K562 treated with DMSO at 1 percent for 24 hours (cell line): ENCODE data around the gene SLC26A9. TPM values are rescaled to one million over a fixed set of nuclear protein-coding genes. Genes with fewer than 3 reads are reported as not detected.

ENCODE experiments used
- total RNA-seq: library from RNA; unstranded; fragments of 300-600 nt; gene quantifications from 2 replicates; pipeline ENCODE4 v1.2.3, GENCODE V29; 2022; ENCODE audit warnings: low read depth; ENCODE audit not compliant: insufficient read depth

Gene SLC26A9
- total RNA-seq: 0.06 and 0.21 TPM in 2 replicates

GRCh38 chr1:205943245-205943644, at the start of gene SLC26A9:
Gene SLC26A9, minus strand, starts transcription at chr1:205943456. Its CDS starts 7,636 bp downstream, at chr1:205935820.

Other genes with a start within 250 kb of the SLC26A9 start
- 351 and 592 TPM in 2 replicates for gene NUCKS1, start 193.3 kb downstream of the SLC26A9 start, total RNA-seq
- 16.5 and 16.8 TPM in 2 replicates for gene RAB29, start 168.0 kb downstream of the SLC26A9 start, total RNA-seq
- 9.5 and 10.8 TPM in 2 replicates for gene SLC41A1, start 130.3 kb downstream of the SLC26A9 start, total RNA-seq
- gene PM20D1, start 93.3 kb downstream of the SLC26A9 start, total RNA-seq: not detected in 2 replicates
- not detected in 2 replicates for gene RAB7B, start 59.9 kb upstream of the SLC26A9 start, total RNA-seq
- not detected in 2 replicates for gene CTSE, start 80.4 kb upstream of the SLC26A9 start, total RNA-seq
- gene RHEX, start 109.7 kb upstream of the SLC26A9 start, total RNA-seq: not detected in 2 replicates
- gene AVPR1B, start 173.9 kb upstream of the SLC26A9 start, total RNA-seq: not detected in 2 replicates